Right renal cortex interstitium (tissue), 3 donors: ENCODE measurements around the gene SCYGR8. TPM values are rescaled to one million over a fixed set of nuclear protein-coding genes. Genes with fewer than 3 reads are reported as not detected.

Experiments
- polyA plus RNA-seq, 3 donors: library from polyadenylated mRNA; unstranded; fragments of 120-200 nt; gene quantifications; one replicate each; pipeline ENCODE4 v1.2.1, GENCODE V29; 2013; ENCODE audit not compliant: insufficient read length in 3 of 3

SCYGR8 gene
- polyA plus RNA-seq, 3 donors = not detected

Other genes starting within 250 kb of the SCYGR8 start
- gene SCYGR2, start 147.0 kb upstream of the SCYGR8 start, polyA plus RNA-seq = not detected
- not detected for gene SCYGR3, start 131.1 kb upstream of the SCYGR8 start, polyA plus RNA-seq
- under 1 TPM in 1 of 3 donors, not detected in 2; 0.10 TPM for gene SCYGR4, start 128.4 kb upstream of the SCYGR8 start, polyA plus RNA-seq
- not detected for gene SCYGR5, start 79.1 kb upstream of the SCYGR8 start, polyA plus RNA-seq
- gene SLC19A3, start 27.9 kb upstream of the SCYGR8 start, polyA plus RNA-seq = 1 to 10 TPM; 6.6 to 9.3 (median 7.0) TPM
- not detected for gene SCYGR6, start 21.1 kb upstream of the SCYGR8 start, polyA plus RNA-seq
- gene SCYGR7, start 17.6 kb upstream of the SCYGR8 start, polyA plus RNA-seq = not detected
- gene CCL20, start 67.9 kb downstream of the SCYGR8 start, polyA plus RNA-seq = under 1 TPM; 0.36 to 0.62 (median 0.52) TPM
- gene DAW1, start 125.7 kb downstream of the SCYGR8 start, polyA plus RNA-seq = under 1 TPM; 0.68 to 0.99 (median 0.76) TPM